ENCODE results near the gene POT1. TPM values are rescaled to one million over a fixed set of nuclear protein-coding genes. Genes with fewer than 3 reads are reported as not detected.

POT1 gene
- total and polyA plus RNA-seq, 2 of the 4 experiments (the other 2 are of a cell fraction), result 12.7 to 28.5 TPM

GRCh38 chr7:124945680-124946079 lies 16.1 kb upstream of the POT1 start:
- no peak overlapping the region for H3K4me2 ChIP-seq (ENCODE audit: low read depth, low read length)
- no peaks in the 10 kb centered on the region for H3K79me1 ChIP-seq (ENCODE audit: low read depth in 1 of 2, low read length in 2 of 2)
- no peaks in the 10 kb centered on the region for H3K27me3 ChIP-seq (ENCODE audit: control insufficient read depth, insufficient read depth, low read length)
- no peak overlapping the region for H3K27ac ChIP-seq (ENCODE audit: insufficient read depth, low read length)
- H3K4me1 ChIP-seq (ENCODE audit: control insufficient read depth, insufficient read depth, low read length), result no peaks in the 10 kb centered on the region
- H3K23ac ChIP-seq (ENCODE audit: low read depth, low read length), result no peak overlapping the region
- no peak overlapping the region for H4K91ac ChIP-seq (ENCODE audit: insufficient read depth, low read depth, low read length)
- H3K9ac ChIP-seq (ENCODE audit: low read depth, low read length), result no peak overlapping the region
- H2BK20ac ChIP-seq (ENCODE audit: low read depth, low read length), result no peak overlapping the region
- H3K36me3 ChIP-seq (ENCODE audit: control insufficient read depth, insufficient read depth, low read length), result no peaks in the 10 kb centered on the region
- peak; percentile 35 for TF ChIP-seq MAFK (IDR thresholded peaks at IDR 0.05; ENCODE audit: low read depth, low read length)
- TF ChIP-seq, protein P1, sequence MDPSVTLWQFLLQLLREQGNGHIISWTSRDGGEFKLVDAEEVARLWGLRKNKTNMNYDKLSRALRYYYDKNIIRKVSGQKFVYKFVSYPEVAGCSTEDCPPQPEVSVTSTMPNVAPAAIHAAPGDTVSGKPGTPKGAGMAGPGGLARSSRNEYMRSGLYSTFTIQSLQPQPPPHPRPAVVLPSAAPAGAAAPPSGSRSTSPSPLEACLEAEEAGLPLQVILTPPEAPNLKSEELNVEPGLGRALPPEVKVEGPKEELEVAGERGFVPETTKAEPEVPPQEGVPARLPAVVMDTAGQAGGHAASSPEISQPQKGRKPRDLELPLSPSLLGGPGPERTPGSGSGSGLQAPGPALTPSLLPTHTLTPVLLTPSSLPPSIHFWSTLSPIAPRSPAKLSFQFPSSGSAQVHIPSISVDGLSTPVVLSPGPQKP (IDR thresholded peaks at IDR 0.05; ENCODE audit: borderline replicate concordance, low read depth, low read length), result no peak
- no peak for TF ChIP-seq MXI1 (IDR thresholded peaks at IDR 0.05; ENCODE audit: borderline replicate concordance, low read depth, low read length)
- no peak for TF ChIP-seq SMC3 (IDR thresholded peaks at IDR 0.05; ENCODE audit: low read depth, low read length)
- no peak for TF ChIP-seq MAZ (IDR thresholded peaks at IDR 0.05; ENCODE audit: borderline replicate concordance, low read depth, low read length)
- no peak for TF ChIP-seq NFE2L2 (IDR thresholded peaks at IDR 0.05; ENCODE audit: low read depth, low read length)
- no peak for TF ChIP-seq RFX5 (IDR thresholded peaks at IDR 0.05; ENCODE audit: low read depth, low read length)
- TF ChIP-seq BHLHE40 (IDR thresholded peaks at IDR 0.05; ENCODE audit: low read depth, low read length), result no peak
- no peaks in the 10 kb centered on the region for H3K9me3 ChIP-seq (ENCODE audit: control insufficient read depth, insufficient read depth, low read length)
- no peak overlapping the region for H2BK15ac ChIP-seq (ENCODE audit: low read depth, low read length)
- no CpG with 5 or more reads among the region's 3 CpGs for WGBS, 2 experiments (ENCODE audit: extremely low coverage in 2 of 2, insufficient read length in 1 of 2)
- ChIA-PET CTCF (no interaction called here), POLR2A (ENCODE audit: unreplicated experiment) (no interaction called here)
- no peak overlapping the region for H2BK120ac ChIP-seq (ENCODE audit: low read depth, low read length)
- H3K18ac ChIP-seq (ENCODE audit: low read depth, low read length), result no peak overlapping the region
- no peak overlapping the region for H2AFZ ChIP-seq (replicated peaks; ENCODE audit: low read length, poor library complexity)
- no peak overlapping the region for H4K8ac ChIP-seq (ENCODE audit: low read depth in 2 of 2, low read length in 2 of 2)
- H3K4ac ChIP-seq (ENCODE audit: low read depth, low read length), result no peak overlapping the region
- DNase-seq (no peak), ATAC-seq (ENCODE audit: low read depth) (no peak)
- in situ Hi-C loops (cut with MboI; ENCODE audit: low sequenced_read_pairs) (no loop called here), dilution Hi-C loops (cut with HindIII; ENCODE audit: low sequenced_read_pairs, unreplicated experiment) (no loop called here), intact Hi-C loops (cut with micrococcal nuclease) (no loop called here)
- H2BK5ac ChIP-seq (ENCODE audit: low read depth, low read length, poor library complexity, severe bottlenecking), result no peak overlapping the region
- no peak overlapping the region for H3K4me3 ChIP-seq (ENCODE audit: insufficient read depth, low read depth, low read length)
- H4K20me1 ChIP-seq (ENCODE audit: insufficient read depth, low read length), result no peaks in the 10 kb centered on the region
- H2AK9ac ChIP-seq (replicated peaks; ENCODE audit: low read depth, low read length, poor library complexity), result no peak overlapping the region
- H2AK5ac ChIP-seq (ENCODE audit: low read depth, low read length), result no peak overlapping the region
- H3K14ac ChIP-seq (replicated peaks; ENCODE audit: low read depth, low read length), result no peak overlapping the region
- no peaks in the 10 kb centered on the region for H3K9me1 ChIP-seq (ENCODE audit: insufficient read depth, low read length)
- no peak overlapping the region for H3K56ac ChIP-seq (ENCODE audit: extremely low read depth, insufficient read depth, low read length)
- no peak overlapping the region for H4K5ac ChIP-seq (ENCODE audit: low read depth, low read length)
- no TSS peak for BruUV-seq (replicated peaks)

Data from IMR-90 (cell line).